Large intestine (tissue), 3 donors: ENCODE data around the gene PDXP. TPM values are rescaled to one million over a fixed set of nuclear protein-coding genes. Genes with fewer than 3 reads are reported as not detected.

Experiments used
- DNase-seq, 2 donors: peaks; one replicate each; pipeline versions ENCODE4 v3.0.0 to v3.0.0-alpha.2; 2013
- H3K27ac ChIP-seq: one replicate; pipeline ENCODE4 v1.5.1; 2013; ENCODE audit warnings: low read length
- H3K27me3 ChIP-seq: 2 replicates; pipeline ENCODE4 v1.6.1; 2013; ENCODE audit warnings: low read length; ENCODE audit not compliant: control insufficient read depth, insufficient read depth
- H3K36me3 ChIP-seq: 2 replicates; pipeline ENCODE4 v1.6.1; 2013; ENCODE audit warnings: low read length; ENCODE audit not compliant: control insufficient read depth, insufficient read depth
- H3K4me1 ChIP-seq: one replicate; pipeline ENCODE4 v1.6.1; 2013; ENCODE audit warnings: low read length; ENCODE audit not compliant: control insufficient read depth, insufficient read depth
- H3K4me3 ChIP-seq: one replicate; pipeline ENCODE4 v1.5.1; 2013; ENCODE audit warnings: low read length
- H3K9me3 ChIP-seq: one replicate; pipeline ENCODE4 v1.6.1; 2013; ENCODE audit warnings: mild to moderate bottlenecking, low read depth, low read length, moderate library complexity; ENCODE audit not compliant: control insufficient read depth
- whole genome bisulfite sequencing: methylation state at CpG from one replicate; pipeline ENCODE4 v1.1.5; 2013; ENCODE audit warnings: low lambda C conversion rate; ENCODE audit not compliant: insufficient coverage; 5-methylcytosine and 5-hydroxymethylcytosine counted together
- polyA plus RNA-seq: library from polyadenylated mRNA; unstranded; fragments of 120-200 nt; gene quantifications from one replicate; pipeline ENCODE4 v1.2.1, GENCODE V29; 2013

Gene PDXP
- polyA plus RNA-seq, 1 donor = 24.7 TPM

DNA sequence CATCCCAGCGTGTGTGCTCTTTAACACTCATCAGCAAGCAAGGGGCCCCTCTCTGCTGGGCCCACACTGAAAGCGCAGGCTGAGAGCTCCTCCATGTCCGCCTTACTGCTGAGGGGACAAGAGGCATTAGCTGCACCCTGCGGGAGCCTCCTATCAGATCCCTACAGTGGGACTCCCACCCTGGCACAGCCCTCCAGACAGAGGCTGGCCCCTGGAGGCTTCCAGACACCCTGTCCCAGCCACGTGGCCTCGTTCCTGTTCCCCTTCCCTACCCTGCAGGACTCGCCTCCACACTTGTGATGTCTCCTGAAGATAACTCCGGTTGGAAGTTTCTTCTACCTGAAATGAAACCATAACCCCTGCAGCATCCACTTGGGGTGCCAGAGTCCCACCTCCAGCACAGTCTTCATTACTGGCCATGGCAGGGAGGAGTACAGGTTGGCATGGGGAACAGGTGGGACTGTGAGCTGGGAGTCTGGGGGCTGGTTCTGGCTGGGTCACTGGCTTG lies 24.1 kb upstream of the PDXP start:
- H3K27ac ChIP-seq = peak overlapping the region; percentile 94
- peak overlapping the region; percentile 39 for H3K4me3 ChIP-seq
- DNase-seq = no peak
- H3K27me3 ChIP-seq = no peaks in the 10 kb centered on the region
- peaks cover 27% of the 10 kb centered on the region for H3K36me3 ChIP-seq
- H3K9me3 ChIP-seq = no peaks in the 10 kb centered on the region
- H3K4me1 ChIP-seq = peaks cover 87% of the 10 kb centered on the region
- no CpG with 5 or more reads among the region's 8 CpGs for WGBS

DNA sequence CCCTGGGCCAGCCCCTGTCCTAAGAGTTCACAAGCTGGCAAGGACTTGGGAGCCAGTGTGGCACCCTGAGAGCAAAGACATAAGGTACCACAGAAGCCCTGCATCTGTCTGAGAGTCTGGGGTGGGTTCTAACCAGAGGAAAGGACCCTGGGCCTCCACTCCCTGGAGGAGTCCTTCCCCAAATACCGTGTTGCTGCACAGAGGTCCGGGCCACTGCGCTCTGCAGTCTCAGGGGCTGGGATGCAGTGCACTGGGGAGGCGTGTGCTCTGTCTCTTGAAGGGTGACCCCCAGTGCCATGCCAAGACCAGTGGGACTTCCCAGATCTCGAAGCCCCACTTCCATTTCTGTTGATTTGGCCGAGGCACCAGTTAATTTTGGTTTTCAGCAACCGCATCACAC lies 23.4 kb upstream of the PDXP start:
- peaks cover 87% of the 10 kb centered on the region for H3K4me1 ChIP-seq
- no peaks in the 10 kb centered on the region for H3K9me3 ChIP-seq
- H3K36me3 ChIP-seq = peaks cover 20% of the 10 kb centered on the region
- H3K27me3 ChIP-seq = no peaks in the 10 kb centered on the region
- no peak for DNase-seq
- H3K4me3 ChIP-seq = peak overlapping the region; percentile 39
- peak overlapping the region; percentile 94 for H3K27ac ChIP-seq
- no CpG with 5 or more reads among the region's 7 CpGs for WGBS

DNA sequence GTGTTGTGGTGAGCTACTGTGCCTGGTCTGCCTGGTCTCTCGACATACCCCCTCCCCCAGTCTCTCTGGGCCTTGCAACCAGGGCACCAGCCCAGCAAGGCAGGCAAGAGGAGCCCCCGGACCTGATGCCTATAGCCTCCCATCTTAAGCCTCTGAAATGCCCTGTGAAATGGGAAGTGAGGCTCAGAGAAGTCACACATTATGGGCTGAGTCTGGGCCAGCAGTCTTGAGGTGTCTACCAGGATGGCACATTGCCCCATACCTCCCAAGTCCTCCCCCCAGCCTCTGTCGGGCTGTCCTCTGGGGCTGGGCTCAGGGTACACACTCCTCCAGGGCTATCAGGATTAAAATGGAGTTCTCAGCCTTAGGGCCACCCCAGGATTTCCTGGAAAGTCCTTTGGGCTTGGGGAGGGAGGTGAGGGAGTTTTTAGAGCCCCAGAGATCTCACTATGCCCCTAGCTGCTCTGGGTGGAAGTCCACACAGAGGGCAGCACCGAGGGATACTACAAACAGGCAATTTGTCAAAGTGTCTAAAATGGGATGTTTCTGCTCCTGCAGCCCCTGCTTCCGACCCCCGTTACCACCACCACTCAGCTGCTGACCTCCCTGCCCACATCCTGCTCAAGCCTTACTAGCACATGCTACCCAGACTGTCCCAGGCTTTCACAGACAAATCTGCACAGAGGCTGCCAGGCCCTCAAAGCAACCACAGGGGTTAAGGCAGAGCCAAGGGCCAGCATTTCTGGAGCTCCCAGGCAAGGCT lies 22.2 kb upstream of the PDXP start:
- Histone ChIP-seq H3K36me3 (peaks cover 19% of the 10 kb centered on the region), H3K4me1 (peaks cover 88% of the 10 kb centered on the region)

DNA sequence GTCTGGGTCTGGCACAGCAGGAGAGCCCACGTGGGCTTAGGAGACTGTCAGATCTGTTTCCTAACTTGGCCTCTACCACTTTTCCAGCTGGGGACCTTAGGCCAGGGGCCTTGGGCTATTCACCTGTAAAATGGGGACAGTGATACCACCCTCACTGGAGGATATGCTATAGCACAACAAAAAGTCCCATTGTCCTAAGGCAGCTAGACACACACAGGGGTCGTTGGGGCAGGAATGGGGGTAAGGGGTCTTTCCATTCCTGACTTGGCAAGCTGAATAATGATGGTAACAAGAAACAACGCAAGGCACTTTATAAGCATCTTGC lies 21.6 kb upstream of the PDXP start:
- no peaks in the 10 kb centered on the region for H3K27me3 ChIP-seq
- peak overlapping the region; percentile 89 for H3K27ac ChIP-seq
- peaks cover 15% of the 10 kb centered on the region for H3K36me3 ChIP-seq
- no CpG with 5 or more reads among the region's 3 CpGs for WGBS
- DNase-seq = no peak
- H3K4me1 ChIP-seq = peaks cover 88% of the 10 kb centered on the region
- H3K9me3 ChIP-seq = no peaks in the 10 kb centered on the region
- H3K4me3 ChIP-seq = no peak overlapping the region

More for the DNA sequence above, 22.2 kb upstream of the PDXP start:
- Histone ChIP-seq H3K27ac (peak overlapping the region; percentile 89), H3K27me3 (no peaks in the 10 kb centered on the region), H3K9me3 (no peaks in the 10 kb centered on the region), H3K4me3 (no peak overlapping the region)
- peak in 1 of 2 donors; percentile 72 for DNase-seq
- WGBS = no CpG with 5 or more reads among the region's 6 CpGs

DNA sequence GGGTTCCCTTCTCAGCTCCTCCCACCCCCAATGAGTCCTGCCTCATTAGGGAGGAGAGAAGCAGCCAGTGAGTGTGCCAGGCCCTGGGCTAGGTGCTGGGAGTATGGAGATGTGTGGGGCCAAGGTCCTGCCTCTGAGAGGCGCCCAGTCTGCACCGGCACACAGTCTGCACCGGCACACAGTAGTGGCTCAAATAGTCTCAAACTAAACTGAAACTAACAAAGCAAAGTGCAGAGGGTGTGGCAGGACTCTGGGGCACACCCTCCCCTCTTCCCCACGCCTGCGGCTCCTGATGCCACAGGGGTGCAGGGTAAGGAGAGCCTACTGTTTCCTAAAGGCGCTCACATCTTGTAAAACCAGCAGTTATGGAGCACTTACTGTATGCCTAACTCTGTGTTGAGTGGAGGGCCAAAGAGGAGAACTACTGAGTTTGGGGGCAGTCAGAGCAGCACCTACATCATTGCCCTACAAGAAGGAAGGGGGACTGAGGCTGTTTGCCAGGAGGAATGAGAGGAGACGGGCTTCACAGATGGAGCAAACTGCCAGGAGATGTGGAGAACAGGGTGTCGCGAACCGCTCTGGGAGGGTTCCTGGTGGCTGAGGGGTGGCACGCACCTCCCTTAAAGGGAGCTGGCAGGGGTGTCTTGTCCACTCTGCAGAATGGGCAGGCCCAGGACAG lies 20.0 kb upstream of the PDXP start:
- peak; percentile 93 to 97 for DNase-seq
- H3K36me3 ChIP-seq = peaks cover 22% of the 10 kb centered on the region
- peaks cover 84% of the 10 kb centered on the region for H3K4me1 ChIP-seq
- no peaks in the 10 kb centered on the region for H3K9me3 ChIP-seq
- peak overlapping the region; percentile 85 for H3K4me3 ChIP-seq
- peak overlapping the region; percentile 89 for H3K27ac ChIP-seq
- no CpG with 5 or more reads among the region's 11 CpGs for WGBS
- no peaks in the 10 kb centered on the region for H3K27me3 ChIP-seq

DNA sequence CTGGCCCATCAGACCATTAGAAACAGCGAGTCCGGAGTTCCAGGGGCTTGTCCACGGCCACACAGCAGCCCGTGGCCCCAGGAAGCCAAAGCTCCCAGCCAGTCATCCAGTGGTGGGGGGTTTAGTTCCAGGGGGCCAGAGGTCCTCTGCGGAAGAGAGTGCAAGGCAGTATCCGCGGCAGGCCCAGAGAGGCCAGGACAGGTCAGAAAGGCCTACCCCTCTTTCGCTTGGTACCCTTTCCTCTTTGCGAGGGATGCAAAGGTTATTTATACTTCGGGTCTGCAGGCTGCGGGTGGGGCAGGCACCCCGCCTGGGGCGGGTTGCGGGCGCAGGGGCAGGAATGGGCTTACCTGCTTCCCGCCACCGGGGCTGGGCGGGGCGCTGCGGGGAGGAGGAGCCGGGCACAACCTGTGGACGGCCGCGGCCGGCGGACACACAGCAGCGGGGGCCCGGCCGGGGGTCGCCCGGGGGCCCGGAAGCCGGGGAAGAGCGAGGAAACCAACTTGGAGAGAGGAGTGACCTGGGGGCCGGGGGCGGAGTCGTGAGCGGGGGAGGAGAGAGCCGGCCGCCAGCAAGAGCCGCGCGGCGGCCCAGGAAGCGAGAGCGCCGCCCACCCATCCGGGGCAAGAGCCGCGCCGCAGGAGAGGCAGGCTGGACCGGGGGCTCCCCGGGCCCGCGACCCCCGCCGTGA lies 19.3 kb upstream of the PDXP start, which contains the start of gene SH3BP1:
Gene SH3BP1 (plus strand): TSS at position 600 of the 691 bp plus-strand sequence. CDS start 119 bp downstream, outside the sequence.
- Histone ChIP-seq H3K27me3 (no peaks in the 10 kb centered on the region), H3K4me3 (peak within 1 kb of the TSS; percentile 85), H3K4me1 (peaks cover 81% of the 10 kb centered on the region), H3K36me3 (peaks cover 26% of the 10 kb centered on the region), H3K9me3 (no peaks in the 10 kb centered on the region), H3K27ac (peak within 1 kb of the TSS; percentile 89)
- peak in 1 of 2 donors; percentile 87 for DNase-seq
- WGBS = no CpG with 5 or more reads among the region's 57 CpGs

DNA sequence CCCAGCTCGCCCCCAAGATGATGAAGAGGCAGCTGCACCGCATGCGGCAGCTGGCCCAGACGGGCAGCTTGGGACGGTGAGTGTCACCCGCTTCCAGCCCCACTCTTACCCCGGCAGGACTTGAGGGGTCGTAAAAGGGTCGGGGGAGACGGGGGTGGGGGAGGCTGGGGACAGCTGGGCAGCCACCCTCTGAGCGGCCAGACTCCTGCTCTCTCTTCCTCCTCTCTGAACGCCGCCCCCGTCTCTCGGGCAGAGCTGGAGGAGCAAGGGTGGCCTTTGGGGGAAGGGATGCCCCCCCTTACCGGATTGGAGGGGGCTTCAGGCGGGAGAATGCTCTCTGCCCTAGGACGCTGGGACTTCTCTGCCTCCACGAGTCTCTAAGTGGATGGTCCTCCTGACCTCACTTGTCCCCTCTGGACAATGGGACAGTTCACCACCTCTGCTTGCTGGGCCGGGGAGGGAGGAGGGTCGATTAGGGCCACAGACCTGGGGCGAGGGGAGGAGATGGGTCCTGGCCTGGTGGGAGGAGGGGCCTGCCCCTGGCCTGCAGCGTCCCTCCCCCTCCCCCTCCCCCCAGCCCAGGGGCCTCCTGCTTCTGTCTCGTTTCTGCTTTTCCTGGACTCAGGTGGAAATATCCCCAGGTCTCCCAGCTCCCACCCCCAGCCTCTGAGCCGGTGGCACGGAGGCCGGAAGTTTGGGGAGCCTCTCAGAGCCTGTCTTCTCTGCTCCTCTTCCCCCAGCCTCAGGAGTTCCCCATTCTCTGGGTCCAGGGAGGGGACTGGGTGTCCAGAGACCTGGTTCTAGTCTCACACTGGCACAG lies 18.5 kb upstream of the PDXP start:
- Histone ChIP-seq H3K4me3 (peak overlapping the region; percentile 85), H3K27me3 (no peaks in the 10 kb centered on the region), H3K27ac (peak overlapping the region; percentile 89), H3K36me3 (peaks cover 34% of the 10 kb centered on the region), H3K4me1 (peaks cover 73% of the 10 kb centered on the region), H3K9me3 (no peaks in the 10 kb centered on the region)
- no CpG with 5 or more reads among the region's 27 CpGs for WGBS
- peak in 1 of 2 donors; percentile 51 for DNase-seq

DNA sequence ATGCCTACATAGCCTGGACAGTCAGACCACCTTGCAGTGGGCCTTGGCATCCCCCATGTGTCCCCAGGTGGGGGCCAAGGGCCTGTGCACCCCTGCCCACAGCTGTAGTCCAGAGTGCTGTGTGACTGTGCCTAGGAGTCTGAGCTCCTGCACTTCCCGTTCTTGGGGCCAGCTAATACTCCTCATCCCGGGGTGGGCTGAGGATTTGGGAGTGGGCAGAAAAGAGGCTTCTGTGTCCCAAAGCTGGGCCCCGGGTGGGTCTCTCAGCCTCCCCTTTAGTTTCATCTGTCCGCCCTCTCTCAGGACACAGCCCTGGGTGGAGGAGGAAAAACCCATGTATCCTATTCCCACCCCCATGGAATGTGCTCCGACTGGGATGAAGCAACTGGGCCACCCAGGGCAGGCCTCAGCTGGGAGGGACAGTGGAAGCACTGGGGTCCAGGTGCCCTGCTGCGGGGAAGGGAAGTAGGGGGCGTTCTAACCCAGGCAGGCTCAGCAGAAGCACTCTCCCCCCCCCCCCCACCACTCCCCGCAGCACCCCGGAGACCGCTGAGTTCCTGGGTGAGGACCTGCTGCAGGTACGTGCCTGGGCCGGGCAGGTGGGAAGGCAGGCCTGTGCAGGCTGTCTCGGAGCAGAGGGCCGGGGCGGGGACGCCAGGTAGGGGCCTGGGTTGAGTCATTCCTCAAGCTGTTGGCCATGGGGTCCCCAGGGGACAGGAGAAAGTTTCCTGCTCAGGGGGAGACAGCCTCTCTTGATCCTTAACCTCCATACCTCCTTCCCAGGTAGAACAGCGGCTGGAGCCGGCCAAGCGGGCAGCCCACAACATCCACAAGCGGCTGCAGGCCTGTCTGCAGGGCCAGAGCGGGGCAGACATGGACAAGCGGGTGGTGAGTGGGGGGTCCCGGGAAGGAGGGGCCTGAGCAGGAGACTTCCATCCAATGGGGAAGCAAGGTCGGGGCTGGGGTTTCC lies 17.6 kb upstream of the PDXP start:
- no peaks in the 10 kb centered on the region for H3K9me3 ChIP-seq
- WGBS = no CpG with 5 or more reads among the region's 24 CpGs
- peak in 1 of 2 donors; percentile 65 for DNase-seq
- no peaks in the 10 kb centered on the region for H3K27me3 ChIP-seq
- H3K4me3 ChIP-seq = peak overlapping the region; percentile 85
- H3K4me1 ChIP-seq = peaks cover 64% of the 10 kb centered on the region
- H3K36me3 ChIP-seq = peaks cover 41% of the 10 kb centered on the region
- H3K27ac ChIP-seq = peak overlapping the region; percentile 89

DNA sequence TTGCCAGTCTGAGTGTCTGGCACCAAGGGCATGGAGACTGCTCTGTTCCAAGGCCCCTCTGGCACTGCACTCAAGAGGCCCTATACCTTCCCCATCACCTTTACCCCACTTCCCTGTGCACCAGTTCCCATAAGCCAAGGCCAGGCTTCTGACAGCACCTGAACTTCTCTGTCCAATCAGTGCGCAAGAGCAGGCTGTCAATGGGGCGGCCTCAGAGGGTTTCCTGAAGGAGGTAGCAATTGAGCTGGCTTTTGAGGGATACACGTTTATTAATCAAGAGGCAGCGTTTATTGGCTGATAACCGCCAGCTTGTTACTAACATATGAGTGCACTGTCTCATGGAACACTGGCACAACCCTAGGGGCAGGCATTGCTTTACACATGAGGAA lies 17.0 kb upstream of the PDXP start:
- DNase-seq = peak in 1 of 2 donors; percentile 77
- Histone ChIP-seq H3K27ac (peak overlapping the region; percentile 89), H3K4me3 (peak overlapping the region; percentile 85), H3K36me3 (peaks cover 44% of the 10 kb centered on the region), H3K9me3 (no peaks in the 10 kb centered on the region), H3K27me3 (no peaks in the 10 kb centered on the region), H3K4me1 (peaks cover 57% of the 10 kb centered on the region)
- WGBS = no CpG with 5 or more reads among the region's 5 CpGs
